K562 (cell line): ENCODE measurements around the gene NEDD4L.

ENCODE experiments used
- CBX3 ChIP-seq, 2 experiments: IDR thresholded peaks; 1 replicate in 1 of 2; 2 replicates in 1 of 2; pipeline ENCODE4 v1.6.1; 2012; ENCODE audit warnings: inconsistent platforms in 2 of 2, low read length in 2 of 2, borderline replicate concordance in 1 of 2, control low read depth in 1 of 2
- POLR2A ChIP-seq: fragments of 450-650 bp; conservative IDR thresholded peaks from 2 replicates; pipeline ENCODE4 v1.6.1; 2016

GRCh38 chr18:58397385-58398132 lies 353.5 kb downstream of the NEDD4L start:
- TF ChIP-seq CBX3 (IDR thresholded peaks at IDR 0.05; ENCODE audit: borderline replicate concordance in 1 of 2, low read length in 2 of 2) (no peak), POLR2A (no peak)
